Kidney epithelial cell (primary cell): ENCODE data around the gene CACNA1I. TPM values are rescaled to one million over a fixed set of nuclear protein-coding genes. Genes with fewer than 3 reads are reported as not detected.

Experiments used
- DNase-seq: peaks from one replicate; pipeline ENCODE4 v3.0.0-alpha.2; 2010; ENCODE audit warnings: low read depth
- H3K27me3 ChIP-seq: 2 replicates; pipeline ENCODE4 v1.6.0; 2011; ENCODE audit warnings: low read length; ENCODE audit not compliant: control insufficient read depth, insufficient read depth
- H3K36me3 ChIP-seq: 2 replicates; pipeline ENCODE4 v1.5.1; 2011; ENCODE audit warnings: low read length; ENCODE audit not compliant: control insufficient read depth, insufficient read depth
- H3K4me3 ChIP-seq: 2 replicates; pipeline ENCODE4 v1.5.1; 2011; ENCODE audit warnings: low read depth, mild to moderate bottlenecking, control low read depth, low read length
- total RNA-seq: library from RNA; depleted of rRNA; stranded (reverse); fragments of >200 nt; gene quantifications from 2 replicates; pipeline ENCODE4 v1.2.3, GENCODE V29; 2015
- TF ChIP-seq, protein P1 (sequence below): IDR thresholded peaks from 2 replicates; pipeline ENCODE4 v1.5.1; 2011; ENCODE audit warnings: mild to moderate bottlenecking, moderate library complexity, low read length, control low read depth, inconsistent platforms; ENCODE audit not compliant: insufficient read depth, poor library complexity, severe bottlenecking

The CACNA1I gene
- total RNA-seq, 1 donor from 2014 or later, result not detected

DNA sequence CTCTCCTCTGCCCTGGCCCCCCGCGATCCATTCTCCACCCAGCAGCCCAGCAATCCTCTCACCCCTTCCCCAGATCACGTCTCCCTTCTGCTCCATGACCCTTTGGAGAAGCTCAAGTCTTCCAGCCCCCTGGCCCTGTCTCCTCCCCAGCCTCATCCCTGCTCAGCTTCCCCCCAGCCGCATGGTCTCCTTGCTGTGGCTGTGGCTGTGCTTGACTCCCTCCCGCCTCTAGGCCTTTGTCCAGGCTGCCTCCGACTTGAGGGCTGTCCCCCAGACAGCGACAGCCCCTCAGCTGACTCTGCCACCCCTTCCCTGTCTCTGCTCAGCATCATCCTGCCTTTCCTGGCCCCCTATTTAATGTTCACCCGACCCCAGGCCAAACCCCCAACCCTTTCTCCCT is 59.3 kb downstream of the CACNA1I start:
- no peak for DNase-seq
- TF ChIP-seq, protein P1, sequence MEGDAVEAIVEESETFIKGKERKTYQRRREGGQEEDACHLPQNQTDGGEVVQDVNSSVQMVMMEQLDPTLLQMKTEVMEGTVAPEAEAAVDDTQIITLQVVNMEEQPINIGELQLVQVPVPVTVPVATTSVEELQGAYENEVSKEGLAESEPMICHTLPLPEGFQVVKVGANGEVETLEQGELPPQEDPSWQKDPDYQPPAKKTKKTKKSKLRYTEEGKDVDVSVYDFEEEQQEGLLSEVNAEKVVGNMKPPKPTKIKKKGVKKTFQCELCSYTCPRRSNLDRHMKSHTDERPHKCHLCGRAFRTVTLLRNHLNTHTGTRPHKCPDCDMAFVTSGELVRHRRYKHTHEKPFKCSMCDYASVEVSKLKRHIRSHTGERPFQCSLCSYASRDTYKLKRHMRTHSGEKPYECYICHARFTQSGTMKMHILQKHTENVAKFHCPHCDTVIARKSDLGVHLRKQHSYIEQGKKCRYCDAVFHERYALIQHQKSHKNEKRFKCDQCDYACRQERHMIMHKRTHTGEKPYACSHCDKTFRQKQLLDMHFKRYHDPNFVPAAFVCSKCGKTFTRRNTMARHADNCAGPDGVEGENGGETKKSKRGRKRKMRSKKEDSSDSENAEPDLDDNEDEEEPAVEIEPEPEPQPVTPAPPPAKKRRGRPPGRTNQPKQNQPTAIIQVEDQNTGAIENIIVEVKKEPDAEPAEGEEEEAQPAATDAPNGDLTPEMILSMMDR, result no peak
- peaks cover 40% of the 10 kb centered on the region for H3K27me3 ChIP-seq
- no peaks in the 10 kb centered on the region for H3K36me3 ChIP-seq
- H3K4me3 ChIP-seq, result no peak overlapping the region

DNA sequence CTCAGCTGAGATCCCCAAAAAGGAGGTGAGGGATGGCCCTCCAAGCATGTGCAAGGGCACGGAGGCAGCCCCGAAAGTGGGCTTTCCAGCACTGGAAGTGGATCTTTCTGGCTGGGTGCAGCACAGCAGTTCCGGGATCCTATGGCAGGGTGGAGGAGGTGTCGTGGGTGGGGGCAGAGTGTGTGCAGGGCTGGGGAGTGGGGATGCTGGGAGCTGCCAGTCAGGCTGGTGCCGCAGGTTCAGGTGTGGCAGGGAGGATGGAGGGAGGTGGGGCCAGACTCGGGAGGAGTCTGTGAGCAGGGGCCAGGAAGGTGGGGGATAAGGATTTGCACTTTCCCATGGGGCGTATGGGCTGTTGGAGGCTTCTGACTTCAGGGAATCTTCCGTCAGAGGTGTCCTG is 60.2 kb downstream of the CACNA1I start:
- TF ChIP-seq, protein P1, result no peak
- DNase-seq, result no peak
- H3K36me3 ChIP-seq, result no peaks in the 10 kb centered on the region
- peaks cover 36% of the 10 kb centered on the region for H3K27me3 ChIP-seq
- H3K4me3 ChIP-seq, result no peak overlapping the region

DNA sequence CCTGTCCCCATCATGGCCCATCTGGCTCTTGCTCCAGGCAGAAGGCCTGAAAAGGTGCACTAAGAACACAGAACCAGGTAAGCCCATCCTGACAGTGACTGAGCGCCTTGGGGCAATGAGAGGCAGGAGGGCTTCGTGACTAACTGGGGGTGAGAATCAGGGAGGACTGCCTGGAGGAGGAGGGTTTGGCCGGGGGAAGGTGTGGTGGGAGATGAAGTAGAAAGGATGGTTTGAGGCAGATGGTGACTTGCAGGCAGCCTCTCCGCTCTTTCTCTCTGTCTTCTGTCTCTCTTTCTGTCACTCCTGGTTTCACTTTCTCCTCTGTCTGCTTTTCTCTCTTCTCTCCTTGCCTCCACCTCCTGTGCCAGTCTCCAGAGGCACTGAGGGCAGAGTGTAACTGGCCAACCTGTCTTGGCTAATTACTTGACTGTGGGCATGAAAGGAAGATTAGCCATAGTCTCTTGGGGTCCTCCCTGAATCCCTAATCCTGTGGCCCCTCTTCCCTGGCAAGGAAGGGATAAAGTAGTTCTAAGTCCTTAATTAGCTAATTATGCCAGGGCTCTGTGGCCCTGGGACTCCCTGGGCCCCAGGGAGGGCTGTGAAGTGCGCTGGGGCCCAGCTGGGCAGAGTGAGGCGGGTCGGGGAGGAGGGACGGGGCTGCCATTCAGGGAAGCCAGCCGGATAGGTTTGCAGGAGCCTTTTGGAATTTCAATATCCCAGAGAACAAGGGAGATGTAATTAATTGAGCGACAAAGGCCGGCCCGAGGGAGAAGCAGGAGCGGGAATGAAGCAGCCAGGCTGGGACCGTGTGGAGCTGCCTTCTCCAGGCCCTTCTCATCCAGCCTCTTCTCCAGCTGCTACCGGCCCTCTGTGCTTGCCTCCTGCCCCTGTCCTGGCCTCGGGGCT is 61.1 kb downstream of the CACNA1I start:
- no peak for DNase-seq
- TF ChIP-seq, protein P1, result no peak
- no peaks in the 10 kb centered on the region for H3K36me3 ChIP-seq
- no peak overlapping the region for H3K4me3 ChIP-seq
- peaks cover 32% of the 10 kb centered on the region for H3K27me3 ChIP-seq

DNA sequence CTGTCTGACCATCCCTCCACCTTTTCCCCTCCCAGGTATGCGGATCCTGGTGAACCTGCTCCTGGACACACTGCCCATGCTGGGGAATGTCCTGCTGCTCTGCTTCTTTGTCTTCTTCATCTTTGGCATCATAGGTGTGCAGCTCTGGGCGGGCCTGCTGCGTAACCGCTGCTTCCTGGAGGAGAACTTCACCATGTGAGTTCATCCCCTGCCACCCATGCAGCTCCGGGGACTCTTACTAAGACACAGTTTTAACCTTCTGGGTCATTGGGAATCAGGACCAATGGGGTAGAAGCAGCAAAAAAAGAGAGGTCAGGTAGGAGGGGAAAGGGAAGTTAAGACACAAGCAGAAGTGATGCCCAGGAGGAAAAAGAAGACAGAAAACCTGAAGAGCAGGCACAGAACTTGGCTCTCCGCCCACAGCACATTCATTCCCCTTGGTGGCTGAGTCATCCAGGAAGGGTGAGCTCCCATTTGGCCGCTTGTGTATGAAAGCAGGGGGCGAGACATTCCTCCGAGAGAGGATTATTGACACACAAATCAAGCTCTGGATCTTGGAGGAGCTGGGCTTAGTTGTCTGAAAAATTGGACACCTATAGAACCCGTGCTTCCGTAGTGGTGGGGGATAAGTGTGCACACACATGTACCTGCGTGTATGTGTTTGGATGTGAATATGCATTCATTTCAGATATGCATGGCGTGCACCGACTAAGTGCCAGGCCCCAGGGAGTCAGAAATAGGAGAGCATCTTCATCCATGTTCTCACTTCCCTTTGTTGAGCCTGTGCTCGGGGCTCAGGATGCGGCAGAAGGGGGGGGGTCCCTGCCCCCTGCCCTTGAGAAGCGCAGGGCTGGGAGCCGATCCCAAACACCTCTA is 64.2 kb downstream of the CACNA1I start:
- Histone ChIP-seq H3K36me3 (no peaks in the 10 kb centered on the region), H3K4me3 (no peak overlapping the region), H3K27me3 (peaks cover 18% of the 10 kb centered on the region)
- TF ChIP-seq, protein P1, result no peak
- peak; percentile 67 for DNase-seq

DNA sequence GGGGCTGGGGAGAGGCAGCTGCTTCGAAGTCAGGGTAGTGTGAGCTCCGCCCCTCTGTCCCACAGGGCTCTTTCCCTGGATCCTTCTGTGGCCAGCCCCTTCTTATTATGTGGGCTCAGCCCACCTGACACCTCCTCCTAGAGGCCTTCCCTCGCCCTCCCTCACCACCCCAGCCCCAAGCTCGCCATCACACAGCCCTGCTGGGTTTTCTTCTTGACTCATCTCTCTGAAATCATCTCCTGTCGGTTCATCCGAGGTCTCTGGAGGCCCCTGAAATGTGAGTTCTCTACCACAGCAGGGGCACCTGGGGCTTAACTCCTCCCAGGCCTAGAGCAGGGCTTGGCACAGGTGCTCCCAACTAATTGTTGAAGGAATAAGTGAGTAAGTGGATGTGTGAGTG is 65.2 kb downstream of the CACNA1I start:
- Histone ChIP-seq H3K27me3 (peaks cover 18% of the 10 kb centered on the region), H3K36me3 (no peaks in the 10 kb centered on the region), H3K4me3 (no peak overlapping the region)
- TF ChIP-seq, protein P1, result no peak
- no peak for DNase-seq
